K562 (cell line): Measurements from ENCODE around the gene MYRIP. TPM values are rescaled to one million over a fixed set of nuclear protein-coding genes. Genes with fewer than 3 reads are reported as not detected.

Experiments used
- BRD9 ChIP-seq: fragments of 450-650 bp; IDR thresholded peaks from 2 replicates; pipeline ENCODE4 v1.6.1; 2018; ENCODE audit warnings: low read depth; ENCODE audit not compliant: partially characterized antibody
- CHD4 ChIP-seq: fragments of 200-600 bp; sonication (generic); IDR thresholded peaks from 3 replicates; pipeline ENCODE4 v1.6.1; 2012; ENCODE audit warnings: low read depth, mild to moderate bottlenecking, mixed read lengths, low read length, inconsistent platforms; ENCODE audit not compliant: insufficient read depth, insufficient replicate concordance, poor library complexity, severe bottlenecking
- E4F1 ChIP-seq: fragments of 250-450 bp; sonication (Bioruptor Pico); IDR thresholded peaks from 2 replicates; pipeline ENCODE4 v1.5.0; 2021; ENCODE audit warnings: mild to moderate bottlenecking, borderline replicate concordance
- ELK1 ChIP-seq: sonication (generic); formaldehyde crosslinking; IDR thresholded peaks from 2 replicates; pipeline ENCODE4 v1.8.1; 2022; ENCODE audit warnings: missing genetic modification reagents
- MGA ChIP-seq: fragments of 450-650 bp; IDR thresholded peaks from 2 replicates; pipeline ENCODE4 v1.6.1; 2016; ENCODE audit warnings: mild to moderate bottlenecking, moderate library complexity
- SMARCE1 ChIP-seq: fragments of 450-650 bp; IDR thresholded peaks from 2 replicates; pipeline ENCODE4 v1.7.1; 2016; ENCODE audit warnings: mild to moderate bottlenecking
- SP1 ChIP-seq: sonication (generic); formaldehyde crosslinking; IDR thresholded peaks from 2 replicates; pipeline ENCODE4 v1.8.1; 2022; ENCODE audit warnings: mild to moderate bottlenecking, missing genetic modification reagents
- ZNF239 ChIP-seq: fragments of 250-450 bp; sonication (Bioruptor Pico); IDR thresholded peaks from 2 replicates; pipeline ENCODE4 v1.4.0; 2020; ENCODE audit warnings: mild to moderate bottlenecking
- ZNF707 ChIP-seq: fragments of 250-450 bp; sonication (Bioruptor Pico); conservative IDR thresholded peaks from 2 replicates; pipeline ENCODE4 v1.8.0; 2022; ENCODE audit warnings: inconsistent platforms, mild to moderate bottlenecking, moderate library complexity
- ZNF766 ChIP-seq: fragments of 200-800 bp; sonication (Bioruptor generic); conservative IDR thresholded peaks from 2 replicates; pipeline ENCODE4 v1.6.1; 2016; ENCODE audit warnings: missing genetic modification characterization, missing compliant biosample characterization
- polyA plus RNA-seq, 8 experiments: library from polyadenylated mRNA; depleted of rRNA in 4 of 8; stranded (reverse) in 5 of 8; unstranded in 3 of 8; fragments of >200 nt; fragmentation: Nextera tagmentation in 2 of 8; fragmentation: Illumina TruSeq in 1 of 8; extraction: Ambion mirVana in 2 of 8; extraction: Trizol in 1 of 8; gene quantifications; 2 replicates each; pipeline versions ENCODE4 v1.2.1 to v1.2.3, GENCODE V29; 2011 to 2014; ENCODE audit warnings: inconsistent platforms in 1 of 8, missing spikeins in 1 of 8
- total RNA-seq, 7 experiments: library from RNA; depleted of rRNA in 6 of 7; stranded (reverse); fragments of >200 nt in 6 of 7; fragmentation: Illumina TruSeq in 2 of 7; extraction: Trizol in 2 of 7; gene quantifications; 2 replicates each; pipeline versions ENCODE4 v1.2.1 to v1.2.3, GENCODE V29; 2011 to 2021; ENCODE audit warnings: low replicate concordance in 1 of 7
- TF ChIP-seq, protein P1 (sequence below): fragments of 450-650 bp; IDR thresholded peaks from 2 replicates; pipeline ENCODE4 v1.6.1; 2016

Gene MYRIP
- total and polyA plus RNA-seq, 9 of the 15 experiments (the other 6 are each of a cell fraction or from before 2014, with no cell fraction given): 0.03 to 0.12 TPM; not detected in 7

GRCh38 chr3:40292637-40293349, 483.4 kb downstream of the MYRIP start (continued):
- TF ChIP-seq MGA: peak; percentile 64
- no peak for TF ChIP-seq SMARCE1
- no peak for TF ChIP-seq ZNF766 (CRISPR knock-in tag)
- no peak for TF ChIP-seq ELK1 (CRISPR knock-in tag)
- TF ChIP-seq CHD4: no peak
- no peak for TF ChIP-seq ZNF707 (CRISPR knock-in tag)
- no peak for TF ChIP-seq E4F1
- no peak for TF ChIP-seq BRD9
- no peak for TF ChIP-seq ZNF239 (CRISPR knock-in tag)
- no peak for TF ChIP-seq SP1 (CRISPR knock-in tag)
- TF ChIP-seq, protein P1, sequence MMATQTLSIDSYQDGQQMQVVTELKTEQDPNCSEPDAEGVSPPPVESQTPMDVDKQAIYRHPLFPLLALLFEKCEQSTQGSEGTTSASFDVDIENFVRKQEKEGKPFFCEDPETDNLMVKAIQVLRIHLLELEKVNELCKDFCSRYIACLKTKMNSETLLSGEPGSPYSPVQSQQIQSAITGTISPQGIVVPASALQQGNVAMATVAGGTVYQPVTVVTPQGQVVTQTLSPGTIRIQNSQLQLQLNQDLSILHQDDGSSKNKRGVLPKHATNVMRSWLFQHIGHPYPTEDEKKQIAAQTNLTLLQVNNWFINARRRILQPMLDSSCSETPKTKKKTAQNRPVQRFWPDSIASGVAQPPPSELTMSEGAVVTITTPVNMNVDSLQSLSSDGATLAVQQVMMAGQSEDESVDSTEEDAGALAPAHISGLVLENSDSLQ: peak; percentile 85
